ENCODE data around the gene VASP. TPM values are rescaled to one million over a fixed set of nuclear protein-coding genes. Genes with fewer than 3 reads are reported as not detected.
A peak's percentile ranks its signal among the peaks of the same experiment; 100 is the strongest.

VASP gene
- polyA plus RNA-seq, 3 donors, result 132 to 154 (median 144) TPM

DNA sequence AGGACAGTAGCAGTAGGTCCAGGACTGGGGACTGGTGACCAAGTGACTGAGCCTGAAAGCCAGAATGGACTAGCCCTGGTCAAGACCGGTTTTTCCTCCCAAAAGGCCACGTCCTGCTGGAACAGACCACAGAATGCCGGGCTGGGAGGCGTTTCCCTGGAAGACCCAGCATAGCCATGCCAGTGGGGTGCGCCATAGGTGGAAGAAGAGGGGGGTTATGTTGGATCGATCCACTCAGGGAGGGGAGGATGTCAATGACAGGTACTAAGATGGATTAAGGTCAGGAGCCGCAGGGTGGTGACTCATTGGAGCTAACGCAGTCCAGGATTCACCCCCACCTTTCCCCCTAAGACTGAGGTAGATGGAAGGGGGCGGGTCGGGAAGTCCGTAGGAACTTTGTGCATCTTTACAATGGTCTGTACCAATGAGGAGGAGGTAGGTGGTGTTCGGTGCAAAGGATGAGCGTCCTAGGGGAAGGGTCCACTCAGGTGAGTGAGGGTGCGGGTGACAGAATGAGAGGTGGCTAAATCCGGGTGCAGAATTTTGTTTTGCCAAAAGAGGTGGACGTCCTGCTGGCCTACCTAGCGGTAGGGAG lies 21.0 kb downstream of the VASP start:
- 73% methylated on average over 8 of the region's 17 CpGs for WGBS (ENCODE audit: insufficient coverage)
- peaks cover 69% of the 10 kb centered on the region for H4K20me1 ChIP-seq (ENCODE audit: insufficient read depth, low read length)
- intact Hi-C loops (cut with micrococcal nuclease), result loop anchor here (5.0 to 10.0 kb wide), 3 partner anchors 36 to 117 kb away; partner anchors contain the start of gene OPA3 (in 1 of the 2)
- H3K27ac ChIP-seq (ENCODE audit: low read depth in 1 of 2, low read length in 2 of 2), result no peak overlapping the region
- no peak overlapping the region for H2AFZ ChIP-seq (ENCODE audit: insufficient read depth, low read depth, low read length, poor library complexity, severe bottlenecking)
- H3K27me3 ChIP-seq (ENCODE audit: control insufficient read depth in 2 of 2, insufficient read depth in 2 of 2, low read length in 2 of 2), result peaks cover 0 to 16% of the 10 kb centered on the region in 2 donors
- Mint-ChIP-seq H3K36me3 (peaks cover 49 to 56% of the 10 kb centered on the region in 2 donors), H3K27me3 (ENCODE audit: low read depth in 3 of 3) (peaks cover 24 to 37% (median 29%) of the 10 kb centered on the region in 3 donors), H3K4me1 (peaks cover 44% of the 10 kb centered on the region), H3K27ac (no peak overlapping the region), H3K4me3 (peak overlapping the region in 1 of 2 donors; percentile 83), H3K9me3 (peaks cover 6 to 33% (median 19%) of the 10 kb centered on the region in 7 donors)
- H3K4me3 ChIP-seq (replicated peaks in 1 of 3; ENCODE audit: low read depth in 2 of 3, low read length in 3 of 3), result no peak overlapping the region
- H3K79me2 ChIP-seq (ENCODE audit: insufficient read depth, low read length), result peaks cover 12% of the 10 kb centered on the region
- no peak overlapping the region for H3K4me2 ChIP-seq (replicated peaks; ENCODE audit: extremely low read depth, low read length, poor library complexity, severe bottlenecking)
- no peak for DNase-seq
- H3K9me3 ChIP-seq (replicated peaks in 1 of 2; ENCODE audit: control insufficient read depth in 1 of 2, insufficient read depth in 1 of 2, low read length in 2 of 2), result peaks cover 16 to 17% of the 10 kb centered on the region in 2 donors
- no peak overlapping the region for H3K9ac ChIP-seq (ENCODE audit: insufficient read depth, low read length, poor library complexity, severe bottlenecking)
- TF ChIP-seq, protein P1, sequence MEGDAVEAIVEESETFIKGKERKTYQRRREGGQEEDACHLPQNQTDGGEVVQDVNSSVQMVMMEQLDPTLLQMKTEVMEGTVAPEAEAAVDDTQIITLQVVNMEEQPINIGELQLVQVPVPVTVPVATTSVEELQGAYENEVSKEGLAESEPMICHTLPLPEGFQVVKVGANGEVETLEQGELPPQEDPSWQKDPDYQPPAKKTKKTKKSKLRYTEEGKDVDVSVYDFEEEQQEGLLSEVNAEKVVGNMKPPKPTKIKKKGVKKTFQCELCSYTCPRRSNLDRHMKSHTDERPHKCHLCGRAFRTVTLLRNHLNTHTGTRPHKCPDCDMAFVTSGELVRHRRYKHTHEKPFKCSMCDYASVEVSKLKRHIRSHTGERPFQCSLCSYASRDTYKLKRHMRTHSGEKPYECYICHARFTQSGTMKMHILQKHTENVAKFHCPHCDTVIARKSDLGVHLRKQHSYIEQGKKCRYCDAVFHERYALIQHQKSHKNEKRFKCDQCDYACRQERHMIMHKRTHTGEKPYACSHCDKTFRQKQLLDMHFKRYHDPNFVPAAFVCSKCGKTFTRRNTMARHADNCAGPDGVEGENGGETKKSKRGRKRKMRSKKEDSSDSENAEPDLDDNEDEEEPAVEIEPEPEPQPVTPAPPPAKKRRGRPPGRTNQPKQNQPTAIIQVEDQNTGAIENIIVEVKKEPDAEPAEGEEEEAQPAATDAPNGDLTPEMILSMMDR (IDR thresholded peaks at IDR 0.05), result no peak
- peaks cover 45 to 54% of the 10 kb centered on the region in 2 donors for H3K4me1 ChIP-seq (ENCODE audit: control insufficient read depth in 1 of 2, insufficient read depth in 2 of 2, low read length in 2 of 2)
- H3K36me3 ChIP-seq (replicated peaks in 1 of 2; ENCODE audit: control insufficient read depth in 1 of 2, insufficient read depth in 2 of 2, low read length in 2 of 2), result peaks cover 42 to 45% of the 10 kb centered on the region in 2 donors

GRCh38 chr19:45528744-45529419 lies 21.6 kb downstream of the VASP start:
- H3K4me3 Mint-ChIP-seq, result peak overlapping the region in 1 of 2 donors; percentile 83
- Histone ChIP-seq H3K27ac (ENCODE audit: low read depth in 1 of 2, low read length in 2 of 2) (no peak overlapping the region), H3K27me3 (ENCODE audit: control insufficient read depth in 2 of 2, insufficient read depth in 2 of 2, low read length in 2 of 2) (peaks cover 0 to 16% of the 10 kb centered on the region in 2 donors), H3K9me3 (replicated peaks in 1 of 2; ENCODE audit: control insufficient read depth in 1 of 2, insufficient read depth in 1 of 2, low read length in 2 of 2) (peaks cover 16 to 17% of the 10 kb centered on the region in 2 donors), H3K9ac (ENCODE audit: insufficient read depth, low read length, poor library complexity, severe bottlenecking) (no peak overlapping the region), H3K4me1 (ENCODE audit: control insufficient read depth in 1 of 2, insufficient read depth in 2 of 2, low read length in 2 of 2) (peaks cover 39 to 48% of the 10 kb centered on the region in 2 donors), H3K4me3 (replicated peaks in 1 of 3; ENCODE audit: low read depth in 2 of 3, low read length in 3 of 3) (no peak overlapping the region), H3K79me2 (ENCODE audit: insufficient read depth, low read length) (peaks cover 12% of the 10 kb centered on the region), H3K4me2 (replicated peaks; ENCODE audit: extremely low read depth, low read length, poor library complexity, severe bottlenecking) (no peak overlapping the region), H4K20me1 (ENCODE audit: insufficient read depth, low read length) (peaks cover 62% of the 10 kb centered on the region), H2AFZ (ENCODE audit: insufficient read depth, low read depth, low read length, poor library complexity, severe bottlenecking) (no peak overlapping the region), H3K36me3 (replicated peaks in 1 of 2; ENCODE audit: control insufficient read depth in 1 of 2, insufficient read depth in 2 of 2, low read length in 2 of 2) (peaks cover 41 to 43% of the 10 kb centered on the region in 2 donors)
- no peak for DNase-seq
- peaks cover 37% of the 10 kb centered on the region for H3K4me1 Mint-ChIP-seq
- intact Hi-C loops (cut with micrococcal nuclease), result loop anchor here (5.0 to 10.0 kb wide), 3 partner anchors 37 to 116 kb away; partner anchors contain the start of gene OPA3 (in 1 of the 2)
- TF ChIP-seq, protein P1 (IDR thresholded peaks at IDR 0.05), result no peak
- 7% methylated on average over 48 of the region's 49 CpGs for whole genome bisulfite sequencing (ENCODE audit: insufficient coverage)
- peaks cover 24 to 37% (median 29%) of the 10 kb centered on the region in 3 donors for H3K27me3 Mint-ChIP-seq (ENCODE audit: low read depth in 3 of 3)
- peaks cover 6 to 33% (median 19%) of the 10 kb centered on the region in 7 donors for H3K9me3 Mint-ChIP-seq
- H3K36me3 Mint-ChIP-seq, result peaks cover 42 to 49% of the 10 kb centered on the region in 2 donors
- H3K27ac Mint-ChIP-seq, result peak overlapping the region in 1 of 7 donors; percentile 46
